Heart right ventricle (tissue), 16 donors: Measurements from ENCODE around the gene HYAL4. TPM values are rescaled to one million over a fixed set of nuclear protein-coding genes. Genes with fewer than 3 reads are reported as not detected.

Experiments
- ATAC-seq, 8 donors: fragments of 200-7000 bp; cut with Tn5 transposase; one replicate each; pipeline ENCODE4 v1.9.1; 2020; ENCODE audit warnings: mild to moderate bottlenecking in 8 of 8, moderate library complexity in 8 of 8, moderate number of reproducible peaks in 1 of 8
- DNase-seq, 2 donors: peaks; one replicate each; pipeline ENCODE4 v3.0.0-alpha.2; 2020
- H3K27ac ChIP-seq, 10 donors: fragments of 200-600 bp; sonication (generic) in 2 of 10; one replicate each; pipeline versions ENCODE4 v1.5.0 to v1.8.0; 2020 to 2022; ENCODE audit warnings: mild to moderate bottlenecking in 3 of 10
- H3K27me3 ChIP-seq, 7 donors: fragments of 200-600 bp; one replicate each; pipeline ENCODE4 v1.8.0; 2021 to 2022; ENCODE audit warnings: mild to moderate bottlenecking in 2 of 7
- H3K36me3 ChIP-seq, 9 donors: fragments of 200-600 bp; sonication (generic) in 1 of 9; one replicate each; pipeline versions ENCODE4 v1.5.0 to v1.8.0; 2020 to 2022; ENCODE audit warnings: mild to moderate bottlenecking in 2 of 9
- H3K4me1 ChIP-seq, 9 donors: fragments of 200-600 bp; sonication (generic) in 1 of 9; one replicate each; pipeline versions ENCODE4 v1.5.0 to v1.8.0; 2020 to 2022; ENCODE audit warnings: mild to moderate bottlenecking in 4 of 9
- H3K4me3 ChIP-seq, 10 donors: fragments of 200-600 bp; sonication (generic) in 2 of 10; one replicate each; pipeline versions ENCODE4 v1.5.0 to v1.8.0; 2020 to 2022; ENCODE audit warnings: mild to moderate bottlenecking in 7 of 10, moderate library complexity in 2 of 10
- H3K9me3 ChIP-seq, 11 donors: fragments of 200-600 bp in 10 of 11; sonication (generic) in 2 of 11; one replicate each; pipeline versions ENCODE4 v1.5.0 to v1.8.0; 2013 to 2022; ENCODE audit warnings: mild to moderate bottlenecking in 2 of 11, control low read depth in 1 of 11, moderate library complexity in 1 of 11
- CTCF ChIP-seq, 9 donors: fragments of 200-600 bp; sonication (generic) in 2 of 9; IDR thresholded peaks; one replicate each; pipeline versions ENCODE4 v1.5.0 to v1.8.0; 2021 to 2022; ENCODE audit warnings: antibody characterized with exemption in 9 of 9, mild to moderate bottlenecking in 5 of 9, moderate library complexity in 1 of 9
- WGBS, 2 donors: extraction: QIAGEN DNeasy Blood & Tissue Kit; methylation state at CpG; one replicate each; pipeline ENCODE4 v1.1.7; 2013; ENCODE audit warnings: inconsistent platforms in 1 of 2; 5-methylcytosine and 5-hydroxymethylcytosine counted together
- intact Hi-C, 10 donors: fragments of 100-400 bp; cut with DNase I; formaldehyde crosslinking; loops; one replicate each; pipeline versions ENCODE4 v1.11.1 to v1.14.2; 2022
- polyA plus RNA-seq, 2 donors: library from polyadenylated mRNA; stranded (reverse); fragments of 200-250 nt; gene quantifications; one replicate each; pipeline ENCODE4 v1.2.3, GENCODE V29; 2013
- total RNA-seq, 10 donors: library from RNA; stranded (reverse); fragmentation: NEBNext Ultra II Directional in 3 of 10; extraction: Animal tissue kit (Norgen Biotek cat#: 25700) in 3 of 10; gene quantifications; one replicate each; pipeline versions ENCODE4 v1.2.1 to v1.2.4, GENCODE V29; 2021 to 2023
- donor health status: Arrhythmogenic right ventricular cardiomyopathy.
- donor health status: ischemic (EF 13 %, LVEDD 7.1; RV severe dilation, severe dysfunction).
- donor health status: healthy with polysubstance abuse.
- donor health status: DM: no; HTN: yes; CAD: no.
- donor health status: DM: no; HTN: no; CAD: no.
- donor health status: ischemic (EF 25% LVEDD 6.9; RV normal size, moderate dysfunction).
- donor health status: ischemic (EF 25% LVEDD 5.7; RV mildly dilated, moderate dysfunction).
- donor health status: healthy.
- donor health status: DM: yes; HTN: yes; CAD: no.
- donor health status: Ischemic cardiomyopathy.
- donor health status: ischemic (EF 35%, LVEDD 5.7; RV mildly dilated, moderate dysfunction).
- donor health status: nonischemic (EF 11% LVEDD 7.7; RV severe dilation, severe dysfunction).
- donor health status: DM: yes; HTN: yes; CAD: no.
- donor health status: PGD.
- donor health status: ischemic (EF 29% LVEDD 5.4; RV normal size, mild dysfunction).
- donor health status: nonischemic (EF 23%, LVEDD 6.1; RV moderate dilation, normal function).

Gene HYAL4
- total and polyA plus RNA-seq, 12 donors: 0.03 to 0.88 (median 0.36) TPM; not detected in 8

- TF ChIP-seq CTCF (IDR thresholded peaks at IDR 0.05): no peak
- Histone ChIP-seq H3K9me3 (no peaks in the 10 kb centered on the region), H3K4me3 (no peak overlapping the region), H3K27ac (no peak overlapping the region), H3K4me1 (no peaks in the 10 kb centered on the region), H3K36me3 (no peaks in the 10 kb centered on the region), H3K27me3 (no peaks in the 10 kb centered on the region)
- DNase-seq: no peak
- intact Hi-C loops: no loop called here
- ATAC-seq: no peak
- 91 to 93% methylated on average over 4 of the region's 4 CpGs for WGBS, 2 donors
These were observed 78.6 kb downstream of the HYAL4 start for GRCh38 chr7:123923599-123923998.

- DNase-seq (no peak), ATAC-seq (no peak)
- Histone ChIP-seq H3K4me3 (no peak within 1 kb of the TSS), H3K9me3 (no peaks in the 10 kb centered on the region), H3K27ac (no peak within 1 kb of the TSS), H3K27me3 (no peaks in the 10 kb centered on the region), H3K36me3 (no peaks in the 10 kb centered on the region), H3K4me1 (no peaks in the 10 kb centered on the region)
- intact Hi-C loops: no loop called here
- no peak for TF ChIP-seq CTCF (IDR thresholded peaks at IDR 0.05)
These were observed 80.0 kb downstream of the HYAL4 start, which contains the start of gene SPAM1 for GRCh38 chr7:123924941-123925340. Gene SPAM1, plus strand, starts transcription at chr7:123925241. Its CDS starts 28,330 bp downstream, at chr7:123953571.

Other genes with a start within 250 kb of the HYAL4 start
- 10 to 100 TPM; 24.8 to 80.6 (median 55.8) TPM for gene ASB15, start 243.3 kb upstream of the HYAL4 start, total RNA-seq
- 10 to 100 TPM in 1 of 2 donors, under 1 TPM in 1; 0.99 to 20.3 TPM for gene ASB15, start 243.3 kb upstream of the HYAL4 start, polyA plus RNA-seq
- 1,000 to 10,000 TPM in 6 of 10 donors, 100 to 1,000 TPM in 4; 195 to 2,841 (median 1,290) TPM for gene LMOD2, start 189.3 kb upstream of the HYAL4 start, total RNA-seq
- gene LMOD2, start 189.3 kb upstream of the HYAL4 start, polyA plus RNA-seq: 100 to 1,000 TPM; 115 to 281 TPM
- gene WASL, start 96.2 kb upstream of the HYAL4 start, total RNA-seq: 10 to 100 TPM; 21.6 to 30.0 (median 25.2) TPM
- gene WASL, start 96.2 kb upstream of the HYAL4 start, polyA plus RNA-seq: 10 to 100 TPM; 10.7 to 15.0 TPM
- gene SPAM1, start 80.1 kb downstream of the HYAL4 start, total RNA-seq: under 1 TPM in 1 of 10 donors, not detected in 9; 0.32 TPM
- gene SPAM1, start 80.1 kb downstream of the HYAL4 start, polyA plus RNA-seq: not detected
- under 1 TPM in 2 of 10 donors, not detected in 8; 0.17 to 0.32 TPM for gene TMEM229A, start 187.9 kb downstream of the HYAL4 start, total RNA-seq
- gene TMEM229A, start 187.9 kb downstream of the HYAL4 start, polyA plus RNA-seq: not detected